ENCODE data around the gene SLC8A2. TPM values are rescaled to one million over a fixed set of nuclear protein-coding genes. Genes with fewer than 3 reads are reported as not detected.
A peak's percentile ranks its signal among the peaks of the same experiment; 100 is the strongest.
"Not testable (repeated sequence)": the region's sequence is repeated elsewhere in the genome, so short reads cannot be mapped to it uniquely, and the experiment has no call there.

Gene SLC8A2
- total RNA-seq, 1 experiment from 2014 or later, result 1.2 TPM

GRCh38 chr19:47411101-47411500, 60.6 kb downstream of the SLC8A2 start:
- no peak for DNase-seq (ENCODE audit: low read depth, low spot score)
- in situ Hi-C loops (cut with HindIII; ENCODE audit: low pct_unique_long_range_greater_than_20kb, low sequenced_read_pairs), result no loop called here

- DNase-seq (ENCODE audit: low read depth, low spot score), result no peak
- in situ Hi-C loops (cut with HindIII; ENCODE audit: low pct_unique_long_range_greater_than_20kb, low sequenced_read_pairs), result no loop called here
These were observed 63.3 kb downstream of the SLC8A2 start for GRCh38 chr19:47408156-47408938.

- no peak for DNase-seq (ENCODE audit: low read depth, low spot score)
- in situ Hi-C loops (cut with HindIII; ENCODE audit: low pct_unique_long_range_greater_than_20kb, low sequenced_read_pairs), result no loop called here
These were observed 64.3 kb downstream of the SLC8A2 start for GRCh38 chr19:47407417-47407774.

- no peak for DNase-seq (ENCODE audit: low read depth, low spot score)
- in situ Hi-C loops (cut with HindIII; ENCODE audit: low pct_unique_long_range_greater_than_20kb, low sequenced_read_pairs), result no loop called here
These were observed 64.8 kb downstream of the SLC8A2 start for GRCh38 chr19:47406711-47407416.

- in situ Hi-C loops (cut with HindIII; ENCODE audit: low pct_unique_long_range_greater_than_20kb, low sequenced_read_pairs), result no loop called here
- no peak for DNase-seq (ENCODE audit: low read depth, low spot score)
These were observed 65.8 kb downstream of the SLC8A2 start for GRCh38 chr19:47405854-47406417.

GRCh38 chr19:47405197-47405550, 66.5 kb downstream of the SLC8A2 start:
- DNase-seq (ENCODE audit: low read depth, low spot score), result no peak
- in situ Hi-C loops (cut with HindIII; ENCODE audit: low pct_unique_long_range_greater_than_20kb, low sequenced_read_pairs), result no loop called here

- DNase-seq (ENCODE audit: low read depth, low spot score), result no peak
- in situ Hi-C loops (cut with HindIII; ENCODE audit: low pct_unique_long_range_greater_than_20kb, low sequenced_read_pairs), result no loop called here
These were observed 67.1 kb downstream of the SLC8A2 start for GRCh38 chr19:47404334-47405196.

- DNase-seq (ENCODE audit: low read depth, low spot score), result no peak
- in situ Hi-C loops (cut with HindIII; ENCODE audit: low pct_unique_long_range_greater_than_20kb, low sequenced_read_pairs), result no loop called here
These were observed 69.2 kb downstream of the SLC8A2 start for GRCh38 chr19:47402504-47402903.

GRCh38 chr19:47398707-47399597, 72.7 kb downstream of the SLC8A2 start:
- in situ Hi-C loops (cut with HindIII; ENCODE audit: low pct_unique_long_range_greater_than_20kb, low sequenced_read_pairs), result no loop called here
- no peak for DNase-seq (ENCODE audit: low read depth, low spot score)

GRCh38 chr19:47391510-47392223, 80.0 kb downstream of the SLC8A2 start:
- peak; percentile 74 for DNase-seq (ENCODE audit: low read depth, low spot score)
- in situ Hi-C loops (cut with HindIII; ENCODE audit: low pct_unique_long_range_greater_than_20kb, low sequenced_read_pairs), result no loop called here

- in situ Hi-C loops (cut with HindIII; ENCODE audit: low pct_unique_long_range_greater_than_20kb, low sequenced_read_pairs), result no loop called here
These were observed 80.9 kb downstream of the SLC8A2 start for GRCh38 chr19:47390533-47391488.

GRCh38 chr19:47389150-47389556, 82.5 kb downstream of the SLC8A2 start:
- in situ Hi-C loops (cut with HindIII; ENCODE audit: low pct_unique_long_range_greater_than_20kb, low sequenced_read_pairs), result no loop called here
- no peak for DNase-seq (ENCODE audit: low read depth, low spot score)

More at GRCh38 chr19:47390533-47391488, 80.9 kb downstream of the SLC8A2 start:
- no peak for DNase-seq (ENCODE audit: low read depth, low spot score)

- in situ Hi-C loops (cut with HindIII; ENCODE audit: low pct_unique_long_range_greater_than_20kb, low sequenced_read_pairs); DNase-seq (ENCODE audit: low read depth, low spot score): not testable (repeated sequence)
These were observed 83.0 kb downstream of the SLC8A2 start for GRCh38 chr19:47388721-47389120.

GRCh38 chr19:47387623-47388022, 84.1 kb downstream of the SLC8A2 start:
- DNase-seq (ENCODE audit: low read depth, low spot score); in situ Hi-C loops (cut with HindIII; ENCODE audit: low pct_unique_long_range_greater_than_20kb, low sequenced_read_pairs): not testable (repeated sequence)

- in situ Hi-C loops (cut with HindIII; ENCODE audit: low pct_unique_long_range_greater_than_20kb, low sequenced_read_pairs), result not testable (repeated sequence)
These were observed 85.1 kb downstream of the SLC8A2 start for GRCh38 chr19:47386582-47386981.

More at GRCh38 chr19:47386582-47386981, 85.1 kb downstream of the SLC8A2 start:
- DNase-seq (ENCODE audit: low read depth, low spot score), result not testable (repeated sequence)

Data from SK-MEL-5 (cell line).